Measurements from ENCODE around the gene BAAT. TPM values are rescaled to one million over a fixed set of nuclear protein-coding genes. Genes with fewer than 3 reads are reported as not detected.
A peak's percentile ranks its signal among the peaks of the same experiment; 100 is the strongest.

BAAT gene
- total and polyA plus RNA-seq, 4 donors = 0.03 to 0.37 (median 0.21) TPM

- Histone ChIP-seq H3K9ac (ENCODE audit: insufficient read depth in 1 of 2, low read length in 2 of 2) (no peak overlapping the region), H3K36me3 (ENCODE audit: control insufficient read depth in 4 of 4, insufficient read depth in 4 of 4, low read length in 4 of 4) (no peaks in the 10 kb centered on the region), H3K4me1 (ENCODE audit: control insufficient read depth in 5 of 5, insufficient read depth in 5 of 5, low read length in 5 of 5) (peaks cover 0 to 2% (median 0%) of the 10 kb centered on the region in 5 donors), H3K9me3 (ENCODE audit: control insufficient read depth in 4 of 4, insufficient read depth in 3 of 4, low read length in 3 of 4) (peaks cover 0 to 4% (median 0%) of the 10 kb centered on the region in 4 donors), H3K27me3 (ENCODE audit: control insufficient read depth in 3 of 3, insufficient read depth in 3 of 3, low read length in 2 of 3) (no peaks in the 10 kb centered on the region), H3K4me3 (no peak overlapping the region), H3K27ac (ENCODE audit: low read depth in 1 of 2, low read length in 1 of 2) (no peak overlapping the region)
- ATAC-seq (ENCODE audit: insufficient read depth, low FRiP score) (peak; percentile 63), DNase-seq (peak in 2 of 3 donors; percentile 36 to 49)
- no peak for TF ChIP-seq CTCF (IDR thresholded peaks at IDR 0.05; ENCODE audit: control extremely low read depth, extremely low read depth)
- WGBS, 2 donors = 51 to 62% methylated on average over 2 of the region's 2 CpGs
Observed at GRCh38 chr9:101325053-101325452, 59.8 kb downstream of the BAAT start.

GRCh38 chr9:101324245-101324804 lies 60.5 kb downstream of the BAAT start:
- Histone ChIP-seq H3K9me3 (ENCODE audit: control insufficient read depth in 4 of 4, insufficient read depth in 3 of 4, low read length in 3 of 4) (peaks cover 0 to 4% (median 0%) of the 10 kb centered on the region in 4 donors), H3K36me3 (ENCODE audit: control insufficient read depth in 4 of 4, insufficient read depth in 4 of 4, low read length in 4 of 4) (no peaks in the 10 kb centered on the region), H3K4me3 (no peak overlapping the region), H3K9ac (ENCODE audit: insufficient read depth in 1 of 2, low read length in 2 of 2) (no peak overlapping the region), H3K4me1 (ENCODE audit: control insufficient read depth in 5 of 5, insufficient read depth in 5 of 5, low read length in 5 of 5) (peaks cover 0 to 2% (median 0%) of the 10 kb centered on the region in 5 donors), H3K27me3 (ENCODE audit: control insufficient read depth in 3 of 3, insufficient read depth in 3 of 3, low read length in 2 of 3) (no peaks in the 10 kb centered on the region), H3K27ac (ENCODE audit: low read depth in 1 of 2, low read length in 1 of 2) (no peak overlapping the region)
- WGBS, 2 donors = 66 to 69% methylated on average over 3 of the region's 3 CpGs
- TF ChIP-seq CTCF (IDR thresholded peaks at IDR 0.05; ENCODE audit: control extremely low read depth, extremely low read depth) = no peak
- DNase-seq (no peak), ATAC-seq (ENCODE audit: insufficient read depth, low FRiP score) (no peak)

DNA sequence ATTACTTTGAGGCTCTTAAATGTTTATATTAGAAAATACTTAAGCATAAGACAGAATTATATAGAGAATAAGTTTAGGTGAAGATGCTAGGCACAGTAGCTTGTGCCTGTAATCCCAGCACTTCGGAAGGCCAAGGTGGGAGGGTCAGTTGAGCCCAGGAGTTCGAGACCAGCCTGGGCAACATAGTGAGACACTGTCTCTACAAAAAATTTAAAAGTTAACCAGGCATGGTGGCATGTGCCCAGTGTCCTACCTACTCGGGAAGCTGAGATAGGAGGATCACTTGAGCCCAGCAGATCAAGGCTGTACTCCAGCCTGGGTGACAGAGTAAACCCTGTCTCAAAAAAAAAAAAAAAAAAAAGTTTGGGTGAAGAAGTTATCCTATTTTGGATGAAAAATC lies 61.7 kb downstream of the BAAT start:
- H3K27ac ChIP-seq (ENCODE audit: low read depth in 1 of 2, low read length in 1 of 2) = no peak overlapping the region
- H3K27me3 ChIP-seq (ENCODE audit: control insufficient read depth in 3 of 3, insufficient read depth in 3 of 3, low read length in 2 of 3) = no peaks in the 10 kb centered on the region
- no peak overlapping the region for H3K9ac ChIP-seq (ENCODE audit: insufficient read depth in 1 of 2, low read length in 2 of 2)
- DNase-seq = no peak
- peaks cover 0 to 4% (median 0%) of the 10 kb centered on the region in 4 donors for H3K9me3 ChIP-seq (ENCODE audit: control insufficient read depth in 4 of 4, insufficient read depth in 3 of 4, low read length in 3 of 4)
- ATAC-seq (ENCODE audit: insufficient read depth, low FRiP score) = no peak
- H3K4me1 ChIP-seq (ENCODE audit: control insufficient read depth in 5 of 5, insufficient read depth in 5 of 5, low read length in 5 of 5) = peaks cover 0 to 2% (median 0%) of the 10 kb centered on the region in 5 donors
- H3K4me3 ChIP-seq = no peak overlapping the region
- no peak for TF ChIP-seq CTCF (IDR thresholded peaks at IDR 0.05; ENCODE audit: control extremely low read depth, extremely low read depth)
- H3K36me3 ChIP-seq (ENCODE audit: control insufficient read depth in 4 of 4, insufficient read depth in 4 of 4, low read length in 4 of 4) = no peaks in the 10 kb centered on the region
- 84 to 87% methylated on average over 3 of the region's 3 CpGs for WGBS, 2 donors

- Histone ChIP-seq H3K27me3 (ENCODE audit: control insufficient read depth in 3 of 3, insufficient read depth in 3 of 3, low read length in 2 of 3) (peaks cover 0 to 3% (median 0%) of the 10 kb centered on the region in 3 donors), H3K36me3 (ENCODE audit: control insufficient read depth in 4 of 4, insufficient read depth in 4 of 4, low read length in 4 of 4) (no peaks in the 10 kb centered on the region), H3K27ac (ENCODE audit: low read depth in 1 of 2, low read length in 1 of 2) (no peak overlapping the region), H3K4me3 (no peak overlapping the region), H3K9ac (ENCODE audit: insufficient read depth in 1 of 2, low read length in 2 of 2) (no peak overlapping the region), H3K4me1 (ENCODE audit: control insufficient read depth in 5 of 5, insufficient read depth in 5 of 5, low read length in 5 of 5) (peaks cover 0 to 14% (median 3%) of the 10 kb centered on the region in 5 donors), H3K9me3 (ENCODE audit: control insufficient read depth in 4 of 4, insufficient read depth in 3 of 4, low read length in 3 of 4) (no peaks in the 10 kb centered on the region)
- DNase-seq (no peak), ATAC-seq (ENCODE audit: insufficient read depth, low FRiP score) (no peak)
- TF ChIP-seq CTCF (IDR thresholded peaks at IDR 0.05; ENCODE audit: control extremely low read depth, extremely low read depth) = no peak
Observed at GRCh38 chr9:101317735-101318134, 67.1 kb downstream of the BAAT start.

All from lung (tissue), 12 donors.